Measurements from ENCODE around the gene TP53INP2. TPM values are rescaled to one million over a fixed set of nuclear protein-coding genes. Genes with fewer than 3 reads are reported as not detected.
"Not testable (repeated sequence)": the region's sequence is repeated elsewhere in the genome, so short reads cannot be mapped to it uniquely, and the experiment has no call there.

The TP53INP2 gene
- total and polyA plus RNA-seq, 5 donors from 2014 or later, result 0.37 to 60.9 (median 0.54) TPM

GRCh38 chr20:34719242-34720017 lies 15.3 kb downstream of the TP53INP2 start:
- not testable (repeated sequence) for H3K4me3 Mint-ChIP-seq; H3K9me3 Mint-ChIP-seq; H3K27me3 Mint-ChIP-seq; DNase-seq; H3K27me3 ChIP-seq (ENCODE audit: control insufficient read depth, insufficient read depth, low read length); H3K9me3 ChIP-seq (ENCODE audit: control insufficient read depth in 2 of 2, low read length in 2 of 2); H3K27ac Mint-ChIP-seq; H3K4me3 ChIP-seq (ENCODE audit: low read depth, low read length); H3K27ac ChIP-seq (ENCODE audit: insufficient read depth, low read length, poor library complexity, severe bottlenecking); ATAC-seq (ENCODE audit: low read depth in 2 of 2); H3K4me1 ChIP-seq (ENCODE audit: control insufficient read depth, insufficient read depth, low read length, poor library complexity, severe bottlenecking)
- Mint-ChIP-seq H3K36me3 (peaks cover 11% of the 10 kb centered on the region), H3K4me1 (peaks cover 0 to 19% (median 3%) of the 10 kb centered on the region in 4 donors)
- peaks cover 26% of the 10 kb centered on the region for H3K36me3 ChIP-seq (ENCODE audit: control insufficient read depth, insufficient read depth, low read length)

- no peak overlapping the region for H3K4me3 ChIP-seq (ENCODE audit: low read depth, low read length)
- no peak for ATAC-seq (ENCODE audit: low read depth in 2 of 2)
- Mint-ChIP-seq H3K4me3 (no peak overlapping the region), H3K4me1 (peaks cover 0 to 19% (median 3%) of the 10 kb centered on the region in 4 donors), H3K27me3 (peaks cover 4% of the 10 kb centered on the region), H3K27ac (no peak overlapping the region), H3K36me3 (peaks cover 11% of the 10 kb centered on the region), H3K9me3 (no peaks in the 10 kb centered on the region)
- no peaks in the 10 kb centered on the region for H3K27me3 ChIP-seq (ENCODE audit: control insufficient read depth, insufficient read depth, low read length)
- H3K4me1 ChIP-seq (ENCODE audit: control insufficient read depth, insufficient read depth, low read length, poor library complexity, severe bottlenecking), result no peaks in the 10 kb centered on the region
- no peak overlapping the region for H3K27ac ChIP-seq (ENCODE audit: insufficient read depth, low read length, poor library complexity, severe bottlenecking)
- H3K9me3 ChIP-seq (ENCODE audit: control insufficient read depth in 2 of 2, low read length in 2 of 2), result no peaks in the 10 kb centered on the region
- H3K36me3 ChIP-seq (ENCODE audit: control insufficient read depth, insufficient read depth, low read length), result peaks cover 33% of the 10 kb centered on the region
- no peak for DNase-seq
Observed at GRCh38 chr20:34720266-34720665, 16.1 kb downstream of the TP53INP2 start.

DNA sequence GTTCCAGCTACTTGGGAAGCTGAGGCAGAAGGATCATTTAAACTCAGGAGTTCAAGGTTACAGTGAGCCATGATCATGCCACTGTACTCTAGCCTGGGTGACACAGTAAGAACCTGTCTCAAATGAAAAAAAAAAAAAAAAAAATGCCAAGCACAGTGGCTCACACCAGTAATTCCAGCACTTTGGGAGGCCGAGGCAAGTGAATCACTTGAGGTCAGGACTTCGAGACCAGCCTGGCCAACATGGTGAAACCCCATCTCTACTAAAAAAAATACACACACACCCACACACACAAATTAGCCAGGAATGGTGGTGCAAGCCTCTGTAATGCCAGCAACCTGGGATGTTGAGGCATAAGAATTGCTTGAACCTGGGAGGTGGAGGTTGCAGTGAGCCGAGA lies 18.4 kb downstream of the TP53INP2 start:
- not testable (repeated sequence) for H3K27ac ChIP-seq (ENCODE audit: insufficient read depth, low read length, poor library complexity, severe bottlenecking); H3K9me3 Mint-ChIP-seq; H3K27me3 Mint-ChIP-seq; H3K27ac Mint-ChIP-seq; H3K4me1 ChIP-seq (ENCODE audit: control insufficient read depth, insufficient read depth, low read length, poor library complexity, severe bottlenecking); H3K9me3 ChIP-seq (ENCODE audit: control insufficient read depth in 2 of 2, low read length in 2 of 2); DNase-seq; ATAC-seq (ENCODE audit: low read depth in 2 of 2); H3K4me3 ChIP-seq (ENCODE audit: low read depth, low read length); H3K27me3 ChIP-seq (ENCODE audit: control insufficient read depth, insufficient read depth, low read length); H3K4me3 Mint-ChIP-seq
- H3K36me3 ChIP-seq (ENCODE audit: control insufficient read depth, insufficient read depth, low read length), result peaks cover 56% of the 10 kb centered on the region
- H3K4me1 Mint-ChIP-seq, result peaks cover 0 to 19% (median 3%) of the 10 kb centered on the region in 4 donors
- H3K36me3 Mint-ChIP-seq, result peaks cover 27% of the 10 kb centered on the region

- peaks cover 57% of the 10 kb centered on the region for H3K36me3 ChIP-seq (ENCODE audit: control insufficient read depth, insufficient read depth, low read length)
- H3K9me3 Mint-ChIP-seq, result no peaks in the 10 kb centered on the region
- no peak overlapping the region for H3K27ac Mint-ChIP-seq
- no peaks in the 10 kb centered on the region for H3K4me1 ChIP-seq (ENCODE audit: control insufficient read depth, insufficient read depth, low read length, poor library complexity, severe bottlenecking)
- no peak overlapping the region for H3K27ac ChIP-seq (ENCODE audit: insufficient read depth, low read length, poor library complexity, severe bottlenecking)
- peaks cover 4% of the 10 kb centered on the region for H3K27me3 Mint-ChIP-seq
- no peaks in the 10 kb centered on the region for H3K27me3 ChIP-seq (ENCODE audit: control insufficient read depth, insufficient read depth, low read length)
- no peak overlapping the region for H3K4me3 ChIP-seq (ENCODE audit: low read depth, low read length)
- no peaks in the 10 kb centered on the region for H3K9me3 ChIP-seq (ENCODE audit: control insufficient read depth in 2 of 2, low read length in 2 of 2)
- DNase-seq, result no peak
- H3K36me3 Mint-ChIP-seq, result peaks cover 27% of the 10 kb centered on the region
- peaks cover 0 to 14% (median 0%) of the 10 kb centered on the region in 4 donors for H3K4me1 Mint-ChIP-seq
- H3K4me3 Mint-ChIP-seq, result no peak overlapping the region
- ATAC-seq (ENCODE audit: low read depth in 2 of 2), result no peak
Observed at GRCh38 chr20:34724172-34724571, 20.0 kb downstream of the TP53INP2 start.

- Mint-ChIP-seq H3K27ac (no peak overlapping the region), H3K9me3 (no peaks in the 10 kb centered on the region), H3K4me1 (no peaks in the 10 kb centered on the region), H3K4me3 (no peak overlapping the region), H3K36me3 (peaks cover 40% of the 10 kb centered on the region), H3K27me3 (no peaks in the 10 kb centered on the region)
- ATAC-seq (ENCODE audit: low read depth in 2 of 2), result no peak
- Histone ChIP-seq H3K4me3 (ENCODE audit: low read depth, low read length) (no peak overlapping the region), H3K9me3 (ENCODE audit: control insufficient read depth in 2 of 2, low read length in 2 of 2) (no peaks in the 10 kb centered on the region), H3K4me1 (ENCODE audit: control insufficient read depth, insufficient read depth, low read length, poor library complexity, severe bottlenecking) (no peaks in the 10 kb centered on the region), H3K27me3 (ENCODE audit: control insufficient read depth, insufficient read depth, low read length) (no peaks in the 10 kb centered on the region), H3K27ac (ENCODE audit: insufficient read depth, low read length, poor library complexity, severe bottlenecking) (no peak overlapping the region), H3K36me3 (ENCODE audit: control insufficient read depth, insufficient read depth, low read length) (peaks cover 35% of the 10 kb centered on the region)
- DNase-seq, result no peak
Observed at GRCh38 chr20:34729416-34729815, 25.3 kb downstream of the TP53INP2 start.

GRCh38 chr20:34732523-34732922 lies 28.4 kb downstream of the TP53INP2 start:
- DNase-seq, result no peak
- ATAC-seq (ENCODE audit: low read depth in 2 of 2), result no peak
- Histone ChIP-seq H3K27ac (ENCODE audit: insufficient read depth, low read length, poor library complexity, severe bottlenecking) (no peak overlapping the region), H3K9me3 (ENCODE audit: control insufficient read depth in 2 of 2, low read length in 2 of 2) (no peaks in the 10 kb centered on the region), H3K4me1 (ENCODE audit: control insufficient read depth, insufficient read depth, low read length, poor library complexity, severe bottlenecking) (no peaks in the 10 kb centered on the region), H3K36me3 (ENCODE audit: control insufficient read depth, insufficient read depth, low read length) (peaks cover 12% of the 10 kb centered on the region), H3K27me3 (ENCODE audit: control insufficient read depth, insufficient read depth, low read length) (no peaks in the 10 kb centered on the region), H3K4me3 (ENCODE audit: low read depth, low read length) (no peak overlapping the region)
- H3K27ac Mint-ChIP-seq, result peak overlapping the region in 2 of 3 donors; percentile 20 to 23
- H3K4me3 Mint-ChIP-seq, result no peak overlapping the region
- H3K36me3 Mint-ChIP-seq, result peaks cover 31% of the 10 kb centered on the region
- H3K27me3 Mint-ChIP-seq, result no peaks in the 10 kb centered on the region
- H3K4me1 Mint-ChIP-seq, result no peaks in the 10 kb centered on the region
- no peaks in the 10 kb centered on the region for H3K9me3 Mint-ChIP-seq

DNA sequence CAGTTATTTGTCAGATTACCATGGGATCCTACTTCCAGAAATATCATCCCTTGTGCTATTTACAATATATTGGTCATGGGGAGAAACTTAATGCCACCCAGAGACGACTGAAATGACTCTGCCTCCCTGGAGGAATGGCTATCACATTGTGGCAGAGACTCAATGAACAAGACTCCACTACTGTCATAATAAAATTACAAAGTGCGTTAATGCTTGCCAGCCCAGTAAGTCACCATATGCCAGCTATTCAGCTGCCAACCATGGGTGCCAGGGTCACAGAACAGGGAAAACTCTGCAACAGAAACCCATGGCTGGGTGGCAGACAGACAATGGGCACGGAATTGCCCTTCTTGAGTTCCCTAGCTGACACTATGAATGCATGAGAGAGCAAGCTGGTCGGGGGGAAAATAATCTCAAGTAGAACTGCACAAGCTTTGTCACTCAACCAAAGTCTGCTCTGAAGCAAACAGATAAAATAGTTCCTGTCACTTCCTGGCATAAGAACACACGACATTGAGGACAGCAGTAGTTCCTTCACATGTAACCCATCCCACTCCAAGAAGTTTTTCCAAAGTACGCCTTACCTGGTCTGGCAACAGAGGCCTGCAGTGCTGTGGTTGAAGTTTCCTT lies 32.1 kb downstream of the TP53INP2 start:
- no peaks in the 10 kb centered on the region for H3K9me3 ChIP-seq (ENCODE audit: control insufficient read depth in 2 of 2, low read length in 2 of 2)
- no peaks in the 10 kb centered on the region for H3K4me1 ChIP-seq (ENCODE audit: control insufficient read depth, insufficient read depth, low read length, poor library complexity, severe bottlenecking)
- peaks cover 11% of the 10 kb centered on the region for H3K36me3 ChIP-seq (ENCODE audit: control insufficient read depth, insufficient read depth, low read length)
- no peaks in the 10 kb centered on the region for H3K27me3 ChIP-seq (ENCODE audit: control insufficient read depth, insufficient read depth, low read length)
- peaks cover 0 to 4% (median 0%) of the 10 kb centered on the region in 4 donors for H3K4me1 Mint-ChIP-seq
- H3K4me3 Mint-ChIP-seq, result no peak overlapping the region
- no peak for ATAC-seq (ENCODE audit: low read depth in 2 of 2)
- no peak overlapping the region for H3K4me3 ChIP-seq (ENCODE audit: low read depth, low read length)
- no peak for DNase-seq
- H3K27ac ChIP-seq (ENCODE audit: insufficient read depth, low read length, poor library complexity, severe bottlenecking), result no peak overlapping the region
- no peak overlapping the region for H3K27ac Mint-ChIP-seq
- H3K36me3 Mint-ChIP-seq, result peaks cover 37% of the 10 kb centered on the region
- no peaks in the 10 kb centered on the region for H3K27me3 Mint-ChIP-seq
- no peaks in the 10 kb centered on the region for H3K9me3 Mint-ChIP-seq

GRCh38 chr20:34743039-34743438 lies 38.9 kb downstream of the TP53INP2 start:
- DNase-seq (no peak), ATAC-seq (ENCODE audit: low read depth in 2 of 2) (no peak)
- Histone ChIP-seq H3K4me3 (ENCODE audit: low read depth, low read length) (no peak overlapping the region), H3K36me3 (ENCODE audit: control insufficient read depth, insufficient read depth, low read length) (peaks cover 40% of the 10 kb centered on the region), H3K9me3 (ENCODE audit: control insufficient read depth in 2 of 2, low read length in 2 of 2) (no peaks in the 10 kb centered on the region), H3K4me1 (ENCODE audit: control insufficient read depth, insufficient read depth, low read length, poor library complexity, severe bottlenecking) (no peaks in the 10 kb centered on the region), H3K27ac (ENCODE audit: insufficient read depth, low read length, poor library complexity, severe bottlenecking) (no peak overlapping the region), H3K27me3 (ENCODE audit: control insufficient read depth, insufficient read depth, low read length) (no peaks in the 10 kb centered on the region)
- Mint-ChIP-seq H3K4me3 (no peak overlapping the region), H3K9me3 (no peaks in the 10 kb centered on the region), H3K36me3 (peaks cover 50% of the 10 kb centered on the region), H3K27ac (no peak overlapping the region), H3K27me3 (no peaks in the 10 kb centered on the region), H3K4me1 (peaks cover 0 to 6% (median 0%) of the 10 kb centered on the region in 4 donors)
